NCI-H524 treated with DMSO at 0.1 percent for 48 hours (cell line): ENCODE measurements around the gene EPHA2.
"Not testable (repeated sequence)": the region's sequence is repeated elsewhere in the genome, so short reads cannot be mapped to it uniquely, and the experiment has no call there.

ENCODE experiments used
- DNase-seq: peaks from one replicate; lab custom pipeline; 2025; lab: John Stamatoyannopoulos, UW

Gene EPHA2

DNA sequence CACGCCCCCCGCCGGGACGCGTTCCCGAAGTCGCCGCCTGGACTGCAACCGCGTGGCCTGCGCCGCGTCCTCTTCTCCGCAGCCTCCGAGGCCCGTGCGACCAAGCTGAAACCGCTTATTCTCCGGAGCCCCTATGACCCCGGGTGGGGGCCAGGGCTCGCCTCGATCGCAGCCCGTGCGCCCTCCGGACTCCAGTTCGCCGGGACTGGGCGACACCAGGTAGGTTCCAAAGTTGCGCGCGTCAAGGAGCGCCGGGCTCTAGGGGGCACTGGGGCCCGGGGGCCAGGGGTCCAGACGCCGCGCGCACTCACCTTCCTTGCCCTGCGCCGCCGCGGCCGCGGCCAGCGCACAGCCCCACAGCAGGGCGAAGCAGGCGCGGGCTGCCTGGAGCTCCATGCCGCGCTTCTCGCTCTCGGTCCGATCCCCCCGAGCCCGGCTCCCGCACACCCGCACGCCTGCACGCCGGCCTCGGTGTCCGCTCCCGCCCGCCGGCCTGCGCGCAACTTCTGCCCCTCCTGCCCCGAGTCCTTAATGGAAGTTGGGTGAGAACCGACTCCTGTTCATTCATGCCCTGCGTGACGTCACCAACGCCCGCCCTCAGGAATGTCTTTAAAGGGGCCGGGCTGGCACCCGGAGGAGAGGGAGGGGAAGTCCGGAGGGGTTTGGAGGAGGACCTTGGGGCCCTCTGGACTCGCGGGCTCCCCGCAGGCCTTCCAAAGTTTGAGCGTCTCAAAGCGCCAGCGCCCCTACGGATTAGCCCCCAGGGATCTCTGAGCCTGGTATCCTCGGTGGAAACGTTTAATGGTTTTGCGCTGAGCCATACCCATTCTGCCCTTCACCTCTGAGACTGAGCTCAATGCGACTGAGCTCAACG lies at the start of gene EPHA2:
Gene EPHA2 (minus strand): TSS at position 533 of the 874 bp plus-strand sequence. CDS start 137 bp downstream, at position 396.
- DNase-seq: no peak

DNA sequence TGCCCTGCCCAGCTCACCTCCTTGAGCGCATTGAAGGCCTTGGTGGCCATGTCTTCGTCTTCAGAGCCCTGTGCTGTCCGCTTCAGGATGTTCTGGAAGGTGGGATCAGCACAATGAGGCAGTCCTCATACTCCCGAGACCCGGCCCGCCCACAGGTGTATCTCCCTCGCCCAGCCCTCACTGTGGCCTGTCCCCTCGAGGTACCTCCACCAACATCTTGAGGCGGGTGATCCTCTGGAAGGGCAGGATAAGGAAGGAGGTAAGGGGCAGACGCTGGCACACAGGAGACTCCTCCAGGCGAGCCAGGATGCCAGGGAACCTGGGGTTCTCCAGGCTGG lies 49.4 kb upstream of the EPHA2 start:
- DNase-seq: no peak

DNA sequence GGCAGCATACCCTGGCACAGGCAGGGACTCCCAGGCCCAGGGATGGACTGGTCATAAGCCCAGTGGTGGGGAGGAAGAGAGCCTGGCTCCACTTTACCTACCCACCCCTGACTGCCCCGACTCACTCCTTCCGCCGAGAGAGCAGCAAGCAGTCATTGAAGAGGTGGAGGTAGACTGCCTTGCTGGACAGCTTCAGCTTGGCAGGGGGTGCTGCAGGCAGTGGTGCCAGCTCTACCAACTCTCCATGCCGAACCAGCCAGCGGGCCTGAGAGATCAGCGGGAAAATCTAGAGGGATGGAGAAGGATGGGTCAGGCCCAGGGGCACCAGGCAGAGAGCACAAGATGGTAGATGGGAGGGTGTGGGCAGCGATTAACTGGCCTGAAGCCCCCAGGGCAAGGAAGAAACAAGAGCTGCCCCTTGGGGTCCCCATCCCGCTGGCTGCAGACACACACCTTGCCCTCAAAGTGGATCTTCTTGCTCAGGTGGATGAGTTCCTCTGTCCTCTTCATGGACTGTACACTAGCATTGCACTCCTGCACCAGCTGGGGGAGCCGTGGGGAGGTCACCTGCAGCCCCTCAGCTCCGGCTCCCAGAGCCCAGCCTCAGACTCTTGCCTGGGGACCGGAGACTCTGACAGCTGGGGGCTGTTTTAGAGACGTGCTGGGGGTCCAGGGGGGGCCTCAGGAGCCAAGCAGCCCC lies 48.9 kb upstream of the EPHA2 start:
- DNase-seq: no peak

DNA sequence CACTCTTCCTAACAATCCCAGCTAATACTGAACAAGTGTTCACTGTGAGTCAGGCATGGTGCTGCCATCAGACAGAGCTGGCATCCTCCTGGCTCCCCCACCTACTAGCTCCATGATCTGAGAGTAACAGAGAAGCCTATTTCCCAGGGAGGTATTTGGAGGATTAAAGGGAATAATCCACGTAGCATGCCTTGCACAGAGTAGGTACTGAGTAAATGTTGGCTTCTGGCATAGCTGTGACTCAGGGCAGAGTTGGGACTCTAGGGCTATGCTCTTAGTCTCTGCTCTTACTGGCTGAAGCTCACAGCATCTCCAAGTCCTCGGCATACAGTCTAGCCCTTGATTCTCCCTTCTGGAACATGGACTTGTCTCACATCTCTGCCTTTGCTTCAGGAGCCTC lies 48.3 kb upstream of the EPHA2 start:
- DNase-seq: no peak

DNA sequence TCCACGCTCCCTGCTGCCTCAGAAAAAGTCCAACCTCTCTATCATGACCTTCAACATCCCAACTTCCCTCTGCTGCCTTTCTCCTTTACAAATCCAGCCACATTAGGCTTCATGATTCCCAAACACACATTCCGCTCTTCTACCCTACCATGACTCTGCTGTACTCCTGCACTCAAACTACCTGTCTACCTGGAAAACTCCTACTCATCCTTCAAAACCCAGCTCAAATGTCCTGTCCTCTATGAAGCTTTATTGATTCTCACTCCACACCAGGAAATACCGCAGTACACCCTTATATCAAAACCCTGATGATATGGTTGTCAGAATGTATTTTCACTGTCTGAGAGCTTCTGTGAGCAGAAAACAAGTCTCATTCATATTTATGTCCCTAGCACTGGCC lies 47.7 kb upstream of the EPHA2 start:
- no peak for DNase-seq

DNA sequence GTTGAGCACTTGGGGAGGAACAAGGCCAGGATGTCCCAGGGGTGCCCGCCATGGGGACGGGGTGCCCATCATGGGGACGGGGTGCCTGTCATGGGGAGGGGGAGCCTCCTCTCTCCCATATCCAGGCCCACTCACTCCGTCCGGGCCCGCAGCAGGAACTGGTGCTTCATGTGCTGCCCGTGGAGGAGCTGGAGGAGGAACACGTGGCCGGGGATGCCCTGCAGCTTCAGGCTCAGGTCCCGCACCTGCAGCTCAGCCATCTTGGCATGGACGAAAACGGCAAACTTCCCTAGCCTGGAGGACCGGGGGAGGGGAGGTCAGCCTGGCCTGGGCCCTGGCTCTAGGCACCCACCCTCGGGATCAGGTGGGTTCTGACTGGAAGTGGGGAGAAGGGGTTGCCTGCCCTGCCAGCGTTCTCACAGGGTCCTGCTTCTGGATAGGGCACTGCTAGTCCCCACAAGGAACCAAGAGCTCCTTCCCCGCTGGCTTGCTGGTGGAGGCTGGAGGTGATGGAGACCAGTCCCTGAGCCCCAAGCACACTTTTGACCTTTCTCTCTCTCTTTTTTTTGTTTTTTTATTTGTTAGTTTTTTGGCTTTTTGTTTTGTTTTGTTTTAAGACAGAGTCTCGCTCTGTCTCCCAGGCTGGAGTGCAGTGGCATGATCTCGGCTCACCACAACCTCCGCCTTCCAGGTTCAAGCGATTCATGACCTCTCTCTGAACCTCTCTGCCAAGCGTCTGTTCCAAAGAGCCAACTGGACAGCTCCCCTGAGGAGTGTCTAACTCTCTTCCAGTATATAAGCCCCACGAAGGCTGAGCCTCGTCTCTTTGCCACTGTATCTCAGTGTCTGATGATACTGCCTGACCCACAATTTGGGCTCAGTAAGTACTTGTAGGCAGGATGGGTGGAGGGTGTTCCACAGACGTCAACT lies 46.7 kb upstream of the EPHA2 start:
- DNase-seq: no peak

DNA sequence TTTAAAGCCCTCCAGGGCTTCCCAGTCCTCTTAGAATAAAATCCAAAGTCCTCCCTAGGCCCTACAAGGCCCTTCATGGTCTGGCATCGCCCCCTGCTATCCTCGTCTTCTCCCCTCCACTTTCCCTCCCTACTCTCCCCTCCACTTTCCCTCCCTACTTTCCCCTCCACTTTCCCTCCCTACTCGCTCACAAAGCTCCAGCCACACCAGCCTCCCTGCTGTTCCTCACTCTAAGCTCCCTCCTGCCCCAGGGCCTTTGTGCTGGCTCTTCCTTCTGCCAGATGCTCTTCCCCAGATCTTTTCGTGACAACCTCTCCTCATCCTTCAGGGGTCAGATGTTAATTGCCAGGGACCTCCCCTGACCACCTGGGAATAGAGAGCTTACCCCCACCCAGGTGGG lies 43.8 kb upstream of the EPHA2 start:
- no peak for DNase-seq

DNA sequence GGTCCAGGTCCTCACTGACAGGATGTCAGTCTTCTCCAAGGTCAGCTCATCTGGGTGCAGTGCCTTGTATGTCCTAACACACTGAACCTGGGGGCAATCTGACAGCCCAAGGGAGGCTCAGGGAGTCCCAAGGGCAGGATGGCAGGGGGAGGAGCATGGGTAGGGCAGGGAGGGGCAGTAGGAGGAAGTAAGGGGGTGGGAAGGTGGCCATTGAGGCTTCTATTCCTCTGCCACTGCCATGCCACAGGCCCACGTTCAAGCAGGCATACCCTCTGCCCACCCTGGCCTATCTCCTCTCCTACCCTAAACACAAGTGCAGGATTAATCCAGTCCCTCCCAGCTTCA lies 43.3 kb upstream of the EPHA2 start:
- DNase-seq: no peak

DNA sequence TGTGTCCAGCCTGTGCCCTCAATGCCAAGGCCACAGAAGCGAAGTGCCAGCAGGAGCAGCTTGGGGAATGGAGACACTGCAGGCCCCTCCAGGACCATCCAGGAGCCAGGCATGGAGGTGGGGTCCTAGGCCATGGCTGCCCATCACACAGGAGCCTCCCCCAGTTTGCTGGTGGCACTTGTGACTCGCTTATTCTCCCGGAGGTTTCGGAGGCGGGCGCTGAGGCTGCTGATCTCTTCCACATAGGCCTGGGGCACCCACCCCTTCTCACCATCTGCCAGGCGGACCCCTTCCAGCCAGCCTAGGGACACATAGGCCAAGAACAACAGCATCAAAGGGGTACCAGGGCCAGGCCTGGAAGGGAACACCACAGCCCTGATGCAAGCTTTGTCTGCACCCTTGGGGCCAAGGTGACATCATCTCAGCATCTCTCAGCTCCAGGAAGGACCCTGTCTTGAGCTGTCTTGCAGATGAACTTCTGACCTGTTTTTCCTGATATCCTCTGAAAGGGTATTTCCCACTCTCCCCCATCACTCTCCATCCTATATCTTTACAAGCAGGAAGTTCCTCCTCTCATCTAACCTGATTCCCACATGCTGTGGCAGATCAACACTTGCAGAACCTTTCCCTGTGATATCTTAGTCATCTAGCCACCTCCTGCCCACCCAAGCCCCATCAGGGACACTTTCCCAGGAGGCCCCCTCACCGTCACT lies 42.7 kb upstream of the EPHA2 start:
- no peak for DNase-seq

DNA sequence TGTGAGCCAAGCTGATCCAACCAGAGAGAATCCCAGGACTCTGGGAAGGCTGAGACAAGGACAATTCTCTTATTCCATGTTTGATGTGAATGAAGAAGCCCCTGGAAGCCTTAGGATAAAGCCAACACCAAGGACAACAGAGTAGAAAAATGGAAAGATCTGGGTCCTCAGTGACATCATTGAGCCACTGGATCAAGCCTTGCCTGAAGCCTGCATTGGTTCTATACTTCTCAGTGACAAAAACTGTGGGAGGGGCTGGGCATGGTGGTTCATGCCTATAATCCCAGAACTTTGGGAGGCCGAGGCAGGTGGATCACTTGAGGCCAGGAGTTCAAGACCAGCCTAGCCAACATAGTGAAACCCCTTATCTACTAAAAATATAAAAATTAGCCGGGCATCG lies 41.0 kb upstream of the EPHA2 start:
- no peak for DNase-seq

DNA sequence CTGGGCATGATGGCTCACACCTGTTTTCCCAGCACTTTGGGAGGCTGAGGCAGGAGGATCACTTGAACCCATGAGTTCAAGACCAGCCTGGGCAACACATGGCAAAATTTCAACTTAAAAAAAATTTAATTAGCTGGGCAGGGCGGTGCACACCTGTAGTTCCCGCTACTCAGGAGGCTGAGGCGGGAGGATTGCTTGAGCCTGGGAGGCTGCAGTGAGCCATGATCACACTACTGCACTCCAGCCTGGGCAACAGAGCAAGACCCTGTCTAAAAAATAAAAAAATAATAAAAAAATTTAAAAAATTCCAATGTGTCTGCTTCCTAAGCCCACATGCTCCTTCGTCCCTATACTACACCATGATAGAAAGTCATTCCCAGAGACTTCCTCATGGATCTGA lies 40.3 kb upstream of the EPHA2 start:
- DNase-seq: not testable (repeated sequence)

DNA sequence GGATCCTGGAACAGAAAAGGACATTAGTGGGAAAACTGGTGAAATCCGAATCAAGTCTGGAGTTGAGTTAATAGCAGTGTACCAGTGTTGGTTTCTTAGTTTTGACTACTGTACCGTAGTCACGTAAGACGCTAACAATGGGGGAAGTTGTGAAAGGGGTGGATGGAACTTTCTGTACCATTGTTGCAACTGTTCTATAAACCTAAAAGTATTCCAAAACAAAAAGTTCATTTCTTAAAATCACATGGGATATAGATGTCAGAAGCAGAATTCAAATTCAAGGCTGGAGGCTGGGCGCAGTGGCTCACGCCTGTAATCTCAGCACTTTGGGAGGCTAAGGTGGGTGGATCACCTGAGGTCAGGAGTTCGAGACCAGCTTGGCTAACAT lies 39.6 kb upstream of the EPHA2 start:
- DNase-seq: no peak

DNA sequence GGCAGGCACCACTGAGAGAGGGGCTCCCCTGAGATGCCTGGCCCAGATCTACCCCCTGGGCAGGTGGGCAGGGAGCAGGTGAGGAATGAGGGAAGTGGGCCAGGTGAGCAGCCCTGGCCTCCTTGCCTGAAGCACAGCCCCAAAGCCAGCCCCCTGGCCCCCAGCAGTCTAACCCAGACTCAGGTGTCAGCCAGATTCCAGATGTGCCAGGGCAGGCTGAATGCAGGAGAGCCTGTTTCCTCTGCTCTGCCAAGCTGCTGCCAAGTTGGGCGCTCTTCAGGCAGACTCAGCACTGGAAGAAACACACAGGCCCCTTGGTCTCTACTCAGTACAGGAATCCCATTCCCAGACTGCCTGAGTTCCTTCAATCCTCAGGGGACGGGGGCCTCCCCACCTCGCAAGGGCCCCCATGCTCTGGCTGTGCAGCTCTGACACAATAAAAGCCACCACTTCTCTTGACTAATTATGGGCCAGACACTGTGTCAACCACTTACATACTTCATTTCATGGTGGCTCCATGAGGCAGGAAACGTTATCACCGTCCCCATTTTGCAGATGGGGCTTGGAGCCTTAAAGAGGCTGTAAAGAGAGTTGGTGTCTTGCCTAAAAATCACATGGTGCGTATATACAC lies 36.2 kb upstream of the EPHA2 start:
- no peak for DNase-seq

DNA sequence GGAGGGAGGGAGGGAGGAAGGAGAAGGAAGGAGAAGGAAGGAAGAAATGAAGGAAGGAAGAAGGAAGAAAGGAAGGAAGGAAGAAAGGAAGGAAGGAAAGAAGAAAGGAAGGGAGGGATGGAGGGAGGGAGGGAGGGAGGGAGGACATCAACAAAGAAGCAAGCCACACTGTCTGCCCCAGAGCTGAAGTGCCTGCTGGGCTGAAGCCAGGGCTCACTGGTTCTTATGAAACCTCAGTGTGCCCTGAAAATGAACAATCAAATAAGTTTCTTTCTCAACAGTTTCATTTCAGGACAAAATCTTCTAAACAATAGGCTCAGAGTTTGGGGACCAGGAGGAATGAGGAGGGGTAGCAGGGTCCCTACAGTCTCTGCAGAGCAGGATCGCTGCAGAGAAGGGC lies 35.4 kb upstream of the EPHA2 start:
- no peak for DNase-seq

DNA sequence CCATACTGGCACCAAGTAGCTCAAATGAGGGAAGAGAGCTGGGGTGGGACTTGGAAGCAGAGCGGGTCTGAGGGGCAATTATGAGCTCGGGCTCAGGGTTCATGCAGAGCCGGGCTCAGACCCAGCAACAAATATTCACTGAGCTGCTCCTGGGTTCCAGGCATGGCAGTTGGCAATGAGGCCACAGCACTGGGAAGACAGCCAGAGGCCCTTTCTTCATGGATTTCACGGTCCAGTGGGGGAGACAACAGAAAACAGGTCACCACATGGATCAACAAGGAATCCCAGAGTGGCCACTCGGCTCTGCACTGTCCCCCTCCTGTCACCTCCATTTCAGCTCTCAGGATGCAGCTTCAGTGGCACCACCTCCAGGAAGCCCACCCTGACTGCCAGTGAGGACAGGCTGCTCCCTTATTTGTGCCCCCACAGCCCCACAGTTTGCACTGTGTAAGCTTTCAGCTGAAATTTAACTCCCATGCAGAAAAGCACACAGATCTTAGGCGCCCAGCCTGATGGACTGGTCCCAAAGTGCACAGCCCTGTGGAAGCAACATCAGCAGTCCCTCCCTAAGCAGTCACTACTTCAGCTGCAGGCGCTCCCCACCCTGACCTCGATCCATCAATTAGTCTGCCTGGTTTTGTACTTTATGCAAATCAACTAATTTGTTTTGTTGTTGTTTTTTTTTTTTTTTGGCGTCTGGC lies 34.2 kb upstream of the EPHA2 start:
- DNase-seq: no peak

DNA sequence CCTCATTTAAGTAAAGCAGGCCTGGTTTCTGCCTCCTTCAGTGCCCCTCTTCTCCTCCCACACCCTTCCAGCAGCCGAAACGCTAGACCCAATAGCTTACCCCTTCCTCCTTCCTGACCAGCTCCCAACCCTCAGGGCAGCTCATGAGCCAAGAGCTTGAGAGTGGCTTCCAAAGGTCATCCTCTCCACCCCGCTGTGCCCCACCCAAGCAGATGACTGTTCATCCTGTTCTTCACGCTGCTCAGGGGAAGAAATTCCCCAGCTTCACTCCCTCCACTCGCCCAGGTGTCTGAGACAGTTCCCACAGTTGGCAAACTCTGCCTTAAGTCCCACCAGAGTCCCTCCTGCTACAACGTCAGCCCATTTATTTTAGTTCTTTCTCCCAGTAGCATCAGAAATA lies 33.1 kb upstream of the EPHA2 start:
- no peak for DNase-seq

DNA sequence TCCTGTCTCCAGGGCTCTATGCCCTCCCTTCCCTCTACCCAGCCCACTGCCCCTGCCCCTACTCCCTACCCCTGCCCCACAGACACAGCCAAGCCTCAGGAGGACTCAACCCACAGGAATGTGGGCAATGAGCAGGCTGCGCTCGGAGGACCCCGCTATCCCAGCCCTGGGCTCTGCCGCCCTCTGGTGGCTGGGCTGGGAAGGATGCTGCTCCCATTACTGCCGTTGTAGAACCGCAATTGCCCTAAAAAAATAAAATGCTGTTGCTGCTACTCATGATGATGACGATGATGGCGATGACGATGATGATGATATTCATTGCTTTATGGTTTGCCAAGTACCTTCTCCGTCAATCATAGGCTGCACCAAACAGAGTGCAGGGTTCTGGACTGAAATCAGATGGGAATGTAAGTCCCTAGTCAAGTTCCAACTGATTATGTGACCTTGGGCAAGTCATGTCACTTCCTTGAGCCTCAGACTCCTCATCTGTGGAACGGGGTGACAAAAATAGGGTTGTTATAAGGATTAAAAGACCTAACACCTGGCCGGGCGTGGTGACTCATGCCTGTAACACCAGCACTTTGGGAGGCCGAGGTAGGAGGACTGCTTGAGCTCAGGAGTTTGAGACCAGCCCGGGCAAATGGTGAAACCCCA lies 32.0 kb upstream of the EPHA2 start:
- DNase-seq: no peak

DNA sequence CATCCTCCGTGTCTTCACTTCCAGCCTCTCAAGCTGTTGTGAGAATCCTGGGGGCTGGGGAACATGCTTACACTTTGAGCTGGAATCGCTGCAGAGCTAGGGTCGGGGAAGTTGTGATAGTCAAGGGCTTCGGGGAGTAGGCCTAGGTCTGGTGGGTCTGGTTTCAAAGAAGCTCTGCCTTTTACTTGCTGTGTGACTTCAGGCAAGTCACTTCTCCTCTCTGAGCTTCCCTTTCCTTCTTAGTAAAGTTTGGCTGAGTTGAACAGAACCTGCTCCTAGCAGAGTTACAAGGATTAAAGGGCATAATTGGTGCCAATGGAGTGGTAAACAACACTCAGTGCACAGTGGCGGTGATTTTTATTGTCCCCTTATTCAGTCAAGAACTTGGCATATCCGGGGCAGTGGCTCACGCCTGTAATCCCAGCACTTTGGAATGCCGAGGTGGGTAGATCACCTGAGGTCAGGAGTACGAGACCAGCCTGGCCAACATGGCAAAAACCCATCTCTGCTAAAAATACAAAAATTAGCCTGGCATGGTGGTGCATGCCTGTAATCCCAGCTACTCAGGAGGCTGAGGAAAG lies 30.9 kb upstream of the EPHA2 start:
- DNase-seq: no peak

DNA sequence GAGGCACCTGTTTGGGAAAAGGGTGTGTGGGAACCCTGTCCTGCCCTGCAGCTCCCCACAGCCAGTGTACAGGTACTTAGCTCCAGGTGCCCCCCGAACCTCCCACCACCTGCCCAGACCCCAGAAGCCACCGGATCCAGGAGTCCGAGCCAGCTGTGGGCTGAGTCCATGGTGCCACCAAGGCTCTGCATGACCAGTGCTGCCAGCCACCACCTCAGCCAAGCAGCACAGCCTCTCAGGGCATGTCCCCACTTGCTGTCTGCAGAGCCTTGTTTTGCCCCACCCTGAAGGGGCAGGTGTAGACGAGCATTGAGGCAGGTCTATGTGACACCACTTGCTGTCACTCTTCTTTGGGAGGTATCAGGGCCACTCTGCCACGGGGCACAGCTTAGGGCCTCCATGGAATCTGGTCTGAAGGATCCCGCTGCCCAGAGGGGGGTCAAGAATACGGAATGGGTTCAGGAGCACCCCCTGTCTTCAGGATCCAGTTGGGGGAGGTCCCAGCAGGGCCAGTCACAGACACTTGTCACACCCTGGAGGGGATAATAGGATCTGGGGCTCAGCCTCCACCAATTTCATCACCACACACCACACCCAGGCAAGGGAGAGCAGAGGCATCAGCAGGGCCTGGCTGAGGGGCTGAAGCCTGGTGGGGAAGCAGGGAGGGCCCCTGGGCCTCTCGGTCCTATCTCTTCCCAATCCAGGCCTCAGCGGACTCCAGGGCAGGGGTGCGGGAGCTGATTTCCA lies 28.9 kb upstream of the EPHA2 start:
- no peak for DNase-seq
